K562 (cell line): ENCODE data around the gene TP63.

Experiments
- CEBPB ChIP-seq: fragments of 450-650 bp; IDR thresholded peaks from 2 replicates; pipeline ENCODE4 v1.6.1; 2016; ENCODE audit warnings: missing genetic modification characterization, missing compliant biosample characterization
- EP300 ChIP-seq: IDR thresholded peaks from 2 replicates; pipeline ENCODE4 v1.6.1; 2012; ENCODE audit warnings: low read length, improper control_type of control experiment
- NRF1 ChIP-seq, 2 experiments: fragments of 450-650 bp; IDR thresholded peaks in 1 of 2; conservative IDR thresholded peaks in 1 of 2; 2 replicates each; pipeline ENCODE4 v1.6.1; 2014; ENCODE audit warnings: mild to moderate bottlenecking in 2 of 2
- SREBF1 ChIP-seq: fragments of 150-350 bp; IDR thresholded peaks from 2 replicates; pipeline ENCODE4 v1.6.1; 2014; ENCODE audit warnings: antibody characterized with exemption, low read depth, low read length, borderline replicate concordance
- ZBTB1 ChIP-seq: sonication (generic); formaldehyde crosslinking; IDR thresholded peaks from 2 replicates; pipeline ENCODE4 v1.8.1; 2023; ENCODE audit warnings: missing genetic modification reagents, low read depth, mild to moderate bottlenecking, borderline replicate concordance
- ZNF707 ChIP-seq: fragments of 250-450 bp; sonication (Bioruptor Pico); conservative IDR thresholded peaks from 2 replicates; pipeline ENCODE4 v1.8.0; 2022; ENCODE audit warnings: inconsistent platforms, mild to moderate bottlenecking, moderate library complexity
- ZNF780A ChIP-seq: fragments of 250-450 bp; sonication (Bioruptor Pico); IDR thresholded peaks from 2 replicates; pipeline ENCODE4 v1.5.0; 2021; ENCODE audit warnings: mild to moderate bottlenecking
- TF ChIP-seq, protein P1 (sequence below): fragments of 450-650 bp; formaldehyde crosslinking; IDR thresholded peaks from 2 replicates; pipeline ENCODE4 v1.4.0; 2022; ENCODE audit warnings: missing genetic modification characterization
- TF ChIP-seq, protein P2 (sequence below), 3 experiments: IDR thresholded peaks in 2 of 3; conservative IDR thresholded peaks in 1 of 3; 2 replicates each; pipeline ENCODE4 v1.5.1; 2011 to 2012; ENCODE audit warnings: low read length in 3 of 3, mild to moderate bottlenecking in 3 of 3, control low read depth in 2 of 3, improper control_type of control experiment in 1 of 3, inconsistent platforms in 1 of 3, low read depth in 1 of 3, mixed read lengths in 1 of 3, moderate library complexity in 1 of 3; ENCODE audit not compliant: insufficient read depth in 2 of 3
- TF ChIP-seq, protein P3 (sequence below): sonication (generic); formaldehyde crosslinking; IDR thresholded peaks from 2 replicates; pipeline ENCODE4 v1.8.0; 2022; ENCODE audit warnings: missing genetic modification reagents, mild to moderate bottlenecking, moderate library complexity, borderline replicate concordance
- TF ChIP-seq, protein P4 (sequence below): sonication (generic); formaldehyde crosslinking; IDR thresholded peaks from 2 replicates; pipeline ENCODE4 v1.5.0; 2020; ENCODE audit warnings: missing genetic modification reagents

DNA sequence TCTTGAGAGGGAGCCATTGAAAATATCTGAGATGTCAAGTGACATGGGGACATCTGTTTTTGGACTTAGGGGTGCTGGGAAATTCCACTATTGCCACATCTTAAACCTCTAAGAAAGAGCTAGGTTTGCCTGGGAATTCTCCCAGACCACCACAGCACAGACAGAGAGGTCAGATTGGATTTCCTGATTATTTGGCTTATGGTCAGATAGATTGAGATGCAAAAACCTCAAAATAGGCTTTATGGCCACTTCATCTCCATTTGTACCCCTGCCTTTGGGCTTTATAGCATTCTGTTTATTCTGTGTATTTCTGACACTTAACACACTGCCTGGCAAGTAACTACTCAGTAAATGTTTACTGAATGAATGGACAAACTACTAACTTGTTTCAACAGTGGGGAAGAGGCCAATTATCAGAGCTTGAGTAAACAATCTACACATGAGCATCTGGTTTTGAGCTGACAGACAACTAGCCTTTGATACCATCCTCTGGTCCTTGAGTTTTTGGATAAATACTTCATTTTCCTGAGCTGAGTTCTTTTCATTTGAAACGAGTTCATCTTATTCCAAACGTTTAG, 81.8 kb downstream of the TP63 start:
- TF ChIP-seq, protein P1, sequence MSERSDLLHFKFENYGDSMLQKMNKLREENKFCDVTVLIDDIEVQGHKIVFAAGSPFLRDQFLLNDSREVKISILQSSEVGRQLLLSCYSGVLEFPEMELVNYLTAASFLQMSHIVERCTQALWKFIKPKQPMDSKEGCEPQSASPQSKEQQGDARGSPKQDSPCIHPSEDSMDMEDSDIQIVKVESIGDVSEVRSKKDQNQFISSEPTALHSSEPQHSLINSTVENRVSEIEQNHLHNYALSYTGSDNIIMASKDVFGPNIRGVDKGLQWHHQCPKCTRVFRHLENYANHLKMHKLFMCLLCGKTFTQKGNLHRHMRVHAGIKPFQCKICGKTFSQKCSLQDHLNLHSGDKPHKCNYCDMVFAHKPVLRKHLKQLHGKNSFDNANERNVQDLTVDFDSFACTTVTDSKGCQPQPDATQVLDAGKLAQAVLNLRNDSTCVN (CRISPR knock-in tag) = no peak
- TF ChIP-seq SREBF1 (no peak), ZNF707 (CRISPR knock-in tag) (no peak), NRF1 (conservative IDR thresholded peaks at IDR 0.05 in 1 of 2, IDR thresholded peaks at IDR 0.05 in 1 of 2) (no peak), EP300 (no peak), ZBTB1 (CRISPR knock-in tag) (no peak), ZNF780A (no peak), CEBPB (tag) (no peak)
- TF ChIP-seq, protein P2, sequence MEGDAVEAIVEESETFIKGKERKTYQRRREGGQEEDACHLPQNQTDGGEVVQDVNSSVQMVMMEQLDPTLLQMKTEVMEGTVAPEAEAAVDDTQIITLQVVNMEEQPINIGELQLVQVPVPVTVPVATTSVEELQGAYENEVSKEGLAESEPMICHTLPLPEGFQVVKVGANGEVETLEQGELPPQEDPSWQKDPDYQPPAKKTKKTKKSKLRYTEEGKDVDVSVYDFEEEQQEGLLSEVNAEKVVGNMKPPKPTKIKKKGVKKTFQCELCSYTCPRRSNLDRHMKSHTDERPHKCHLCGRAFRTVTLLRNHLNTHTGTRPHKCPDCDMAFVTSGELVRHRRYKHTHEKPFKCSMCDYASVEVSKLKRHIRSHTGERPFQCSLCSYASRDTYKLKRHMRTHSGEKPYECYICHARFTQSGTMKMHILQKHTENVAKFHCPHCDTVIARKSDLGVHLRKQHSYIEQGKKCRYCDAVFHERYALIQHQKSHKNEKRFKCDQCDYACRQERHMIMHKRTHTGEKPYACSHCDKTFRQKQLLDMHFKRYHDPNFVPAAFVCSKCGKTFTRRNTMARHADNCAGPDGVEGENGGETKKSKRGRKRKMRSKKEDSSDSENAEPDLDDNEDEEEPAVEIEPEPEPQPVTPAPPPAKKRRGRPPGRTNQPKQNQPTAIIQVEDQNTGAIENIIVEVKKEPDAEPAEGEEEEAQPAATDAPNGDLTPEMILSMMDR (IDR thresholded peaks at IDR 0.05 in 2 of 3, conservative IDR thresholded peaks at IDR 0.05 in 1 of 3; ENCODE audit: insufficient read depth in 2 of 3, low read depth in 1 of 3, low read length in 3 of 3) = no peak
- TF ChIP-seq, protein P3, sequence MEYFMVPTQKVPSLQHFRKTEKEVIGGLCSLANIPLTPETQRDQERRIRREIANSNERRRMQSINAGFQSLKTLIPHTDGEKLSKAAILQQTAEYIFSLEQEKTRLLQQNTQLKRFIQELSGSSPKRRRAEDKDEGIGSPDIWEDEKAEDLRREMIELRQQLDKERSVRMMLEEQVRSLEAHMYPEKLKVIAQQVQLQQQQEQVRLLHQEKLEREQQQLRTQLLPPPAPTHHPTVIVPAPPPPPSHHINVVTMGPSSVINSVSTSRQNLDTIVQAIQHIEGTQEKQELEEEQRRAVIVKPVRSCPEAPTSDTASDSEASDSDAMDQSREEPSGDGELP = no peak
- TF ChIP-seq, protein P4, sequence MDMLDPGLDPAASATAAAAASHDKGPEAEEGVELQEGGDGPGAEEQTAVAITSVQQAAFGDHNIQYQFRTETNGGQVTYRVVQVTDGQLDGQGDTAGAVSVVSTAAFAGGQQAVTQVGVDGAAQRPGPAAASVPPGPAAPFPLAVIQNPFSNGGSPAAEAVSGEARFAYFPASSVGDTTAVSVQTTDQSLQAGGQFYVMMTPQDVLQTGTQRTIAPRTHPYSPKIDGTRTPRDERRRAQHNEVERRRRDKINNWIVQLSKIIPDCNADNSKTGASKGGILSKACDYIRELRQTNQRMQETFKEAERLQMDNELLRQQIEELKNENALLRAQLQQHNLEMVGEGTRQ (CRISPR knock-in tag) = no peak
